Transverse colon (tissue), 4 donors: ENCODE results near the gene ATF6B. TPM values are rescaled to one million over a fixed set of nuclear protein-coding genes. Genes with fewer than 3 reads are reported as not detected.

ENCODE experiments used
- DNase-seq: peaks from one replicate; pipeline ENCODE4 v3.0.0-alpha.2; 2019
- H3K27ac ChIP-seq, 4 donors: fragments of 200-600 bp; sonication (generic); 2 replicates each; pipeline ENCODE4 v1.5.1; 2016 to 2018; ENCODE audit warnings: inconsistent platforms in 4 of 4
- H3K27me3 ChIP-seq: fragments of 200-600 bp; sonication (generic); 2 replicates; pipeline ENCODE4 v1.5.1; 2017; ENCODE audit warnings: inconsistent platforms
- H3K36me3 ChIP-seq, 4 donors: fragments of 200-600 bp; sonication (generic); 2 replicates each; pipeline ENCODE4 v1.5.1; 2017 to 2019; ENCODE audit warnings: inconsistent platforms in 4 of 4
- H3K4me1 ChIP-seq, 4 donors: fragments of 200-600 bp; sonication (generic); 2 replicates each; pipeline ENCODE4 v1.5.1; 2017 to 2020; ENCODE audit warnings: inconsistent platforms in 4 of 4
- H3K4me3 ChIP-seq, 4 donors: fragments of 200-600 bp; sonication (generic); 1 replicate in 1 of 4; 2 replicates in 3 of 4; pipeline versions ENCODE4 v1.5.1 to v1.6.1; 2017 to 2019; ENCODE audit warnings: inconsistent platforms in 4 of 4
- H3K9me3 ChIP-seq, 2 donors: fragments of 200-600 bp; sonication (generic); 2 replicates each; pipeline ENCODE4 v1.5.1; 2017 to 2019; ENCODE audit warnings: inconsistent platforms in 2 of 2
- EP300 ChIP-seq: sonication (generic); formaldehyde crosslinking; IDR thresholded peaks from one replicate; pipeline ENCODE4 v1.6.1; 2017; ENCODE audit warnings: antibody characterized with exemption, low read depth
- POLR2A ChIP-seq: fragments of 450-650 bp; IDR thresholded peaks from one replicate; pipeline ENCODE4 v1.6.1; 2016; ENCODE audit warnings: antibody characterized with exemption, mild to moderate bottlenecking, moderate library complexity
- POLR2AphosphoS5 ChIP-seq, 3 donors: sonication (generic); formaldehyde crosslinking; IDR thresholded peaks; one replicate each; pipeline ENCODE4 v1.6.1; 2016; ENCODE audit warnings: antibody characterized with exemption in 3 of 3
- WGBS, 2 donors: methylation state at CpG; one replicate each; pipeline ENCODE4 v1.1.5; 2018; ENCODE audit warnings: low coverage in 1 of 2; 5-methylcytosine and 5-hydroxymethylcytosine counted together
- in situ Hi-C, 4 donors: fragments of 200-750 bp; cut with MboI; loops; one replicate each; pipeline versions ENCODE4 v1.15.0 to v1.15.1; 2017; ENCODE audit warnings: low sequenced_read_pairs in 3 of 4, low pct_ligation_motif_present in 1 of 4, low pct_unique_long_range_greater_than_20kb in 1 of 4
- intact Hi-C: fragments of 100-400 bp; cut with DNase I; formaldehyde crosslinking; loops from one replicate; pipeline ENCODE4 v1.15.1; 2023; ENCODE audit warnings: low total_unique reads
- total RNA-seq, 4 donors: library from RNA; depleted of rRNA; stranded (reverse); fragments of >200 nt; gene quantifications; one replicate each; pipeline ENCODE4 v1.1.0, GENCODE V29; 2016
- TF ChIP-seq, protein P1 (sequence below), 5 experiments: fragments of 200-600 bp in 3 of 5; fragments of 450-650 bp in 2 of 5; sonication (generic) in 3 of 5; IDR thresholded peaks; 1 replicate in 2 of 5; 2 replicates in 3 of 5; pipeline ENCODE4 v1.5.1; 2016 to 2017; ENCODE audit warnings: antibody characterized with exemption in 5 of 5, inconsistent platforms in 3 of 5, mild to moderate bottlenecking in 2 of 5, moderate library complexity in 1 of 5

The ATF6B gene
- total RNA-seq, 4 donors from 2014 or later: 59.0 to 139 (median 98.5) TPM

DNA sequence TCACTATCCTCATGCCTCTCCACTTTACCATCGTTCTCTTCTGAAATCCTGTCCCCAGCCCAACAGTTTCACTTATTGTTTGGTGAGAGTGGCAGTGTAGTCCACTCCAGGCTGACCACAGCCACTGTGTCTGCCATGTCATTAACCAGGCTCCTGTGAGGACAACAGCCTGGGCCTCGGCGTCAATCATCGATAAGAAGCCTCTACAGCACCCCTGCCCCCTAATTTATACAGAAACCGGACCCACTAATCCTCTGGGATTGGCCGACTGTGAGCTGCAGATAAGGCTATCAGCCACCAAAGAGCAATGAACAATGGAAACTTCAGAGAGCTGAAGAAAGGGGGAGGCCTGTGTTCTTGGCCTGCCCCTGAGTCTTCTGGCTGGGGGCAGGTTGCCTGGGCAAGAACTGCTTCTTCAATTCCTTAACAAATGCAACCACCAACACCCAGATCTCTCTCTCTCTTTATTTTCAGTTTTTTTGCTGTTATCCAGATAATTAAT is 39.8 kb upstream of the ATF6B start:
- in situ Hi-C loops: no loop called here
- H3K27me3 ChIP-seq: no peaks in the 10 kb centered on the region
- no peak overlapping the region for H3K4me3 ChIP-seq
- intact Hi-C loops: no loop called here
- 81 to 83% methylated on average over 1 to 6 of the region's 6 CpGs for WGBS, 2 donors
- TF ChIP-seq, protein P1, sequence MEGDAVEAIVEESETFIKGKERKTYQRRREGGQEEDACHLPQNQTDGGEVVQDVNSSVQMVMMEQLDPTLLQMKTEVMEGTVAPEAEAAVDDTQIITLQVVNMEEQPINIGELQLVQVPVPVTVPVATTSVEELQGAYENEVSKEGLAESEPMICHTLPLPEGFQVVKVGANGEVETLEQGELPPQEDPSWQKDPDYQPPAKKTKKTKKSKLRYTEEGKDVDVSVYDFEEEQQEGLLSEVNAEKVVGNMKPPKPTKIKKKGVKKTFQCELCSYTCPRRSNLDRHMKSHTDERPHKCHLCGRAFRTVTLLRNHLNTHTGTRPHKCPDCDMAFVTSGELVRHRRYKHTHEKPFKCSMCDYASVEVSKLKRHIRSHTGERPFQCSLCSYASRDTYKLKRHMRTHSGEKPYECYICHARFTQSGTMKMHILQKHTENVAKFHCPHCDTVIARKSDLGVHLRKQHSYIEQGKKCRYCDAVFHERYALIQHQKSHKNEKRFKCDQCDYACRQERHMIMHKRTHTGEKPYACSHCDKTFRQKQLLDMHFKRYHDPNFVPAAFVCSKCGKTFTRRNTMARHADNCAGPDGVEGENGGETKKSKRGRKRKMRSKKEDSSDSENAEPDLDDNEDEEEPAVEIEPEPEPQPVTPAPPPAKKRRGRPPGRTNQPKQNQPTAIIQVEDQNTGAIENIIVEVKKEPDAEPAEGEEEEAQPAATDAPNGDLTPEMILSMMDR (IDR thresholded peaks at IDR 0.05): no peak
- TF ChIP-seq POLR2A (no peak), POLR2AphosphoS5 (IDR thresholded peaks at IDR 0.05) (no peak), EP300 (no peak)
- peaks cover 0 to 2% (median under 1%) of the 10 kb centered on the region in 4 donors for H3K4me1 ChIP-seq
- no peaks in the 10 kb centered on the region for H3K9me3 ChIP-seq
- no peak for DNase-seq
- H3K36me3 ChIP-seq: peaks cover 0 to 12% (median 0%) of the 10 kb centered on the region in 4 donors
- H3K27ac ChIP-seq: no peak overlapping the region

DNA sequence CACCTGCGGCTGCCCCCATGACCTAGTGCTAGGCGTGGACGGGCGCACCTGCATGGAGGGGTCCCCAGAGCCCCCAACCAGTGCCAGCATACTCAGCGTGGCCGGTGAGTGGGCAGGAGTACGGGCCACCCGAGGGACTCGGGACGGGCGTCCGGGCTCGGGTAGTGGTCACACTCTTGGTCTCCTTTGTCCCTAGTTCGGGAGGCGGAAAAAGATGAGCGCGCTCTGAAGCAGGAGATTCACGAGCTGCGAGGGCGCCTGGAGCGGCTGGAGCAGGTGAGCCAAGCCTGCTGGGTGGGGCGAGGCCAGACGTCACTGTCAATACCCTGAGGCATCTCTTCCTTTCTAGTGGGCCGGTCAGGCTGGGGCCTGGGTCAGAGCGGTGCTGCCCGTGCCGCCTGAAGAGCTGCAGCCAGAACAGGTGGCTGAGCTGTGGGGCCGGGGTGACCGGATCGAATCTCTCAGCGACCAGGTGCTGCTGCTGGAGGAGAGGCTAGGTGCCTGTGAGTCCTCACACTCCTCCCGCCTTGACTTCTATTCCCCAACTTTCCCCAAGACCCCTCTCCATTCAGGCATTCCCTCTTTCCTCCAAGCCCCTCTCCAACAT is 39.2 kb upstream of the ATF6B start:
- H3K36me3 ChIP-seq: peaks cover 0 to 14% (median 0%) of the 10 kb centered on the region in 4 donors
- TF ChIP-seq POLR2AphosphoS5 (IDR thresholded peaks at IDR 0.05): no peak
- TF ChIP-seq, protein P1 (IDR thresholded peaks at IDR 0.05): no peak
- TF ChIP-seq EP300: no peak
- TF ChIP-seq POLR2A: no peak
- WGBS, 2 donors: 89% methylated on average over 32 of the region's 32 CpGs; no CpG with 5 or more reads in 1 of the 2 donors
- H3K4me1 ChIP-seq: no peaks in the 10 kb centered on the region
- H3K9me3 ChIP-seq: no peaks in the 10 kb centered on the region
- no peak for DNase-seq
- H3K4me3 ChIP-seq: no peak overlapping the region
- no peak overlapping the region for H3K27ac ChIP-seq
- intact Hi-C loops: no loop called here
- in situ Hi-C loops: no loop called here
- H3K27me3 ChIP-seq: no peaks in the 10 kb centered on the region

DNA sequence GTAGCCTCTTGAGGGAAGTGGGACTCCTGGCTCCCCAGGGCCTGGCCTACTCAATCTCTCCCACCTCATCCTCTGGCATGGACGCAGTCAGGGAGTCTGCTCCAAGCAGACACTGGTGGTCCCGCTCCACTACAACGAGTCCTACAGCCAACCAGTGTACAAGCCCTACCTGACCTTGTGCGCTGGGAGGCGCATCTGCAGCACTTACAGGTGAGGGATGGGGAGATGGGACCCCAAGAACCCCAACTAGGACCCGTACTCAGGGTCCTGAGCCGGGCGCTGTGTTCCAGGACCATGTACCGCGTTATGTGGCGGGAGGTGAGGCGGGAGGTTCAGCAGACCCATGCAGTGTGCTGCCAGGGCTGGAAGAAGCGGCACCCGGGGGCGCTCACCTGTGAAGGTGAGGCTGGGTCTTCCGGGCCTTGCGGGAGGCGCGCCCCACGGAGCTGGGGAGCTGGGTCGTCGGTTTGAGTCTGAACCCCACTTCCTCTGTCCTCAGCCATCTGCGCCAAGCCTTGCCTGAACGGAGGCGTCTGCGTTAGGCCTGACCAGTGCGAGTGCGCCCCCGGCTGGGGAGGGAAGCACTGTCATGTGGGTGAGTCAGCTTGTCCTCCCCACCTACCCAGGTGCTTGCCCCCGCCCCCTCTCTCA is 38.5 kb upstream of the ATF6B start:
- Histone ChIP-seq H3K4me3 (no peak overlapping the region), H3K27ac (no peak overlapping the region), H3K9me3 (no peaks in the 10 kb centered on the region), H3K27me3 (no peaks in the 10 kb centered on the region), H3K4me1 (no peaks in the 10 kb centered on the region), H3K36me3 (peaks cover 0 to 16% (median 0%) of the 10 kb centered on the region in 4 donors)
- WGBS, 2 donors: 83% methylated on average over 30 of the region's 30 CpGs; no CpG with 5 or more reads in 1 of the 2 donors
- in situ Hi-C loops (no loop called here), intact Hi-C loops (no loop called here)
- no peak for DNase-seq
- TF ChIP-seq, protein P1 (IDR thresholded peaks at IDR 0.05): no peak

DNA sequence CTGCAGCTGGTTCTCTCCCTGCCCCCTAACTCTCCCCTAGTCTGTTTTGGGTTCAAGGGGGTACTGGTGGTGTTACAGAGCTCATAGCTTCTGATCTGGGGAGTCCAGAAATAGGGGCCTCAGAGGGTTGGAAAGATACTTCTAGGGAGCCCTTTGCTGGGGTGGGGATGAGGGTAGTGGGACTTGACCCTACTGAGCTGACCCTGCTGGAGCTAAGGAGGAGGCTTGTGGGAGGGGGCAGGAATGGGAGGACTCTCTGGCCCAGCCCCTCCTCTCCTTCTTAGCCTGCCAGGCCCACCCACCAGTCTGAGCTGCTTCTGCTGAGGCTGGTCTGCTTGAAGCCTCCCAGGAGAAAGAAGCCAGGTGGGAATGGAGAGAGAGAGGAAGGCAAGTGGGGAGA is 36.2 kb upstream of the ATF6B start, which contains the start of gene EGFL8:
EGFL8 (plus strand) TSS at position 301 of the 400 bp plus-strand sequence. CDS start 1,571 bp downstream, outside the sequence.
- peaks cover 0 to 16% (median 0%) of the 10 kb centered on the region in 4 donors for H3K36me3 ChIP-seq
- no peaks in the 10 kb centered on the region for H3K4me1 ChIP-seq
- intact Hi-C loops: no loop called here
- TF ChIP-seq, protein P1 (IDR thresholded peaks at IDR 0.05): no peak
- TF ChIP-seq EP300 (no peak), POLR2A (no peak), POLR2AphosphoS5 (IDR thresholded peaks at IDR 0.05) (no peak)
- in situ Hi-C loops: no loop called here
- no peaks in the 10 kb centered on the region for H3K9me3 ChIP-seq
- peak within 1 kb of the TSS in 3 of 4 donors; percentile 32 to 55 (median 32) for H3K27ac ChIP-seq
- no peaks in the 10 kb centered on the region for H3K27me3 ChIP-seq
- H3K4me3 ChIP-seq: no peak within 1 kb of the TSS
- DNase-seq: no peak
